GM12875 (cell line): Measurements from ENCODE around the gene NRIP3.

ENCODE experiments used
- H3K4me3 ChIP-seq: one replicate; pipeline ENCODE4 v1.5.1; 2011; ENCODE audit warnings: low read depth, low read length, control low read depth
- CTCF ChIP-seq: IDR thresholded peaks from 2 replicates; pipeline ENCODE4 v1.5.1; 2011; ENCODE audit warnings: low read depth, mild to moderate bottlenecking, control low read depth, inconsistent platforms, low read length, moderate library complexity, borderline replicate concordance; ENCODE audit not compliant: insufficient read depth

NRIP3 gene

GRCh38 chr11:8971924-8972316 is 31.9 kb downstream of the NRIP3 start:
- no peak for TF ChIP-seq CTCF
- no peak overlapping the region for H3K4me3 ChIP-seq

- no peak for TF ChIP-seq CTCF
- no peak overlapping the region for H3K4me3 ChIP-seq
These were observed 32.4 kb downstream of the NRIP3 start for GRCh38 chr11:8971196-8971923.

- no peak for TF ChIP-seq CTCF
- H3K4me3 ChIP-seq, result no peak overlapping the region
These were observed 36.6 kb downstream of the NRIP3 start for GRCh38 chr11:8967184-8967583.

GRCh38 chr11:8964324-8965320 is 39.2 kb downstream of the NRIP3 start, which contains the start of gene TMEM9B:
TMEM9B (minus strand) TSS chr11:8964442; CDS start chr11:8964313, 129 bp downstream.
- peak within 1 kb of the TSS; percentile 97 for H3K4me3 ChIP-seq
- no peak for TF ChIP-seq CTCF

GRCh38 chr11:8963569-8964323 is 40.1 kb downstream of the NRIP3 start:
- TF ChIP-seq CTCF, result no peak
- peak overlapping the region; percentile 97 for H3K4me3 ChIP-seq

- peak overlapping the region; percentile 1 for H3K4me3 ChIP-seq
- TF ChIP-seq CTCF, result no peak
These were observed 41.0 kb downstream of the NRIP3 start for GRCh38 chr11:8962841-8963240.
